GM12891 (cell line): Measurements from ENCODE around the gene NCMAP.

ENCODE experiments used
- DNase-seq: peaks from one replicate; pipeline ENCODE4 v3.0.0; 2011; ENCODE audit warnings: low spot score; ENCODE audit not compliant: insufficient read length
- FAIRE-seq: peaks from 2 replicates; lab custom pipeline; 2011; peaks lifted over from hg19 to GRCh38; lab: Jason Lieb, UNC
- PAX5 ChIP-seq: IDR thresholded peaks from 2 replicates; pipeline ENCODE4 v1.6.1; 2011; ENCODE audit warnings: low read length, moderate library complexity, mild to moderate bottlenecking; ENCODE audit not compliant: insufficient read depth, severe bottlenecking
- POLR2A ChIP-seq: IDR thresholded peaks from 2 replicates; pipeline ENCODE4 v1.6.1; 2011; ENCODE audit warnings: low read depth, low read length, control low read depth
- POLR2AphosphoS5 ChIP-seq: IDR thresholded peaks from 2 replicates; pipeline ENCODE4 v1.6.1; 2011; ENCODE audit warnings: low read depth, low read length, control low read depth
- POU2F2 ChIP-seq: IDR thresholded peaks from 2 replicates; pipeline ENCODE4 v1.6.1; 2011; ENCODE audit warnings: low read depth, mild to moderate bottlenecking, control low read depth, low read length, moderate library complexity
- SPI1 ChIP-seq: IDR thresholded peaks from 2 replicates; pipeline ENCODE4 v1.6.1; 2011; ENCODE audit warnings: low read depth, low read length, control low read depth
- TAF1 ChIP-seq: IDR thresholded peaks from 2 replicates; pipeline ENCODE4 v1.6.1; 2011; ENCODE audit warnings: low read depth, low read length, control low read depth

NCMAP gene

GRCh38 chr1:24620678-24621077 lies 64.8 kb downstream of the NCMAP start:
- no peak for FAIRE-seq
- TF ChIP-seq POLR2AphosphoS5 (no peak), POLR2A (no peak), PAX5 (no peak), SPI1 (no peak), POU2F2 (no peak), TAF1 (no peak)
- DNase-seq = no peak

DNA sequence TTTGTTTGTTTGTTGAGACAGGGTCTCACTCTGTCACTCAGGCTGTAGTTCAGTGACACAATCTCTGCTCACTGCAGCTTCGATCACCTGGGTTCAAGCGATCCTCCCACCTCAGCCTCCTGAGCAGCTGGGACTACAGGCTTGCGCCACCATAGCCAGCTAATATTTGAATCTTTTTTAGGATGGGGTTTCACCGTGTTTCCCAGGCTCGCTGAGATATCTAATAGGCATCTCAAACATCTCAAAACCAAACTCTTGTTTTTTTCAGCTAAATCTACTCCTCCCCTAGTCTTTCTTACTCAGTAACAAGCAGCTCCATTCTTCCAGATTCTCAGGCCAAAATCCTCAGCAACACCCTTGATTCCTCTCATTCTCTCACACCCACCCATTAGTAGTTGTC lies 65.2 kb downstream of the NCMAP start:
- FAIRE-seq = no peak
- DNase-seq = no peak
- no peak for TF ChIP-seq PAX5
- no peak for TF ChIP-seq POU2F2
- TF ChIP-seq TAF1 = no peak
- no peak for TF ChIP-seq POLR2AphosphoS5
- TF ChIP-seq SPI1 = no peak
- no peak for TF ChIP-seq POLR2A

- FAIRE-seq (no peak), DNase-seq (no peak)
- no peak for TF ChIP-seq POU2F2
- no peak for TF ChIP-seq PAX5
- TF ChIP-seq POLR2AphosphoS5 = no peak
- no peak for TF ChIP-seq POLR2A
- TF ChIP-seq SPI1 = no peak
- TF ChIP-seq TAF1 = no peak
These were observed 66.3 kb downstream of the NCMAP start for GRCh38 chr1:24622218-24622617.

DNA sequence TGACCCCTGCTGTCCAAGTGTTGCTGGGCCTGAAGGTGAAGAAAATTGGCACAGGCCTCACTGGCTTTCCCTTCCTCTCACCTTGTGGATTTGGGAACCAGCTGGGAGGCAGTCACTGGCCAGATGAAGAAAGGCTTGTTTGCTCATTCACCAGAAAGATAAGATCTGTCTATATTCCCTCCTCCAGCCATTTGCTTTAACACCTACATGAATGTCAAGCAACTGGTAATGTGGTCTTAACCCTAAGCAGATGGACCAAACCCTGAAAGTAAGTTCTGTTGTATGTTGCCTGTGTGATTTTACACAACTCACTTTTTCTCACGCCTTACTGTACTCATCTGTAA lies 76.9 kb downstream of the NCMAP start:
- FAIRE-seq (no peak), DNase-seq (no peak)
- TF ChIP-seq SPI1 = no peak
- no peak for TF ChIP-seq PAX5
- TF ChIP-seq TAF1 = no peak
- TF ChIP-seq POLR2A = no peak
- TF ChIP-seq POU2F2 = no peak
- no peak for TF ChIP-seq POLR2AphosphoS5

GRCh38 chr1:24635195-24635843 lies 79.4 kb downstream of the NCMAP start:
- TF ChIP-seq POLR2AphosphoS5 = no peak
- TF ChIP-seq POLR2A = no peak
- no peak for TF ChIP-seq SPI1
- DNase-seq = peak; percentile 35
- peak; percentile 70 for FAIRE-seq

- DNase-seq (no peak), FAIRE-seq (no peak)
- TF ChIP-seq POU2F2 (no peak), SPI1 (no peak), TAF1 (no peak), PAX5 (no peak), POLR2AphosphoS5 (no peak), POLR2A (no peak)
These were observed 80.9 kb downstream of the NCMAP start for GRCh38 chr1:24636661-24637357.

DNA sequence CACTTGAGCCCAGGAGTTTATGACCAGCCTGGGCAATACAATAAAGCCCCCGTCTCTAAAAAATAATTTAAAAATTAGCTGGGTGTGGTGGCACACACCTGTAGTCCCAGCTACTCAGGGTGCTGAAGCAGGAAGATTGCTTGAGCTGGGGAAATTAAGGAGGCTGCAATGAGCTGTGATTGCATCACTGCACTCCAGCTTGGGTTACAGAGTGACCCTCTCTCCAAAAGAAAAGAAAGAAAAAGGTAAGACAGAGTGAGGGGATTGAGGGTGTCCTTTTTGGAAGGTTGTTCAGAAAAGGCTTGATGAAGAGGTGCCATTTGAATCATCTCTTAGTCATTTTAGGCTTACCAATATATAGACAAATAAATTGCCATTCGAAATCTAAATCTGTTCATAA lies 83.2 kb downstream of the NCMAP start:
- FAIRE-seq = no peak
- TF ChIP-seq TAF1 = no peak
- no peak for DNase-seq

- FAIRE-seq = no peak
- no peak for DNase-seq
- TF ChIP-seq SPI1 (no peak), POLR2AphosphoS5 (no peak), TAF1 (no peak), PAX5 (no peak), POLR2A (no peak), POU2F2 (no peak)
These were observed 84.0 kb downstream of the NCMAP start for GRCh38 chr1:24639881-24640280.

DNA sequence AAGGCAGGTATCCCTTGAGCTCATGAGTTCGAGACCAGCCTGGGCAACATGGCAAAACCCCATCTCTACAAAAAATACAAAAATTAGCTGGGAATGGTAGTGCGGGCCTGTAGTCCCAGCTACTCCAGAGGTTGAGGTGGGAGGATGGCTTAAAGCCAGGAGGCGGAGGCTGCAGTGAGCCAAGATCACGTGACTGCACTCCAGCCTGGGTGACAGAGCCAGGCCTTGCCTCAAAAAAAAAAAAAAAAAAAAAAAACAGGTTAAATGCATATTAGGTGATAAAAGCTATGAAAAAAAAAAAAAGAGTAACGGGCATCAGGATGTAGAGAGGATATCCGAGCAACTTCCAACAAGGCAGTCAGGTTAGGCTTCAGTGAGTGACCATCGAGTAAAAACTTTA lies 84.4 kb downstream of the NCMAP start:
- no peak for DNase-seq
- no peak for TF ChIP-seq POLR2AphosphoS5
- no peak for TF ChIP-seq POU2F2
- no peak for TF ChIP-seq SPI1
- no peak for TF ChIP-seq TAF1
- TF ChIP-seq POLR2A = no peak
- no peak for TF ChIP-seq PAX5
- FAIRE-seq = no peak

DNA sequence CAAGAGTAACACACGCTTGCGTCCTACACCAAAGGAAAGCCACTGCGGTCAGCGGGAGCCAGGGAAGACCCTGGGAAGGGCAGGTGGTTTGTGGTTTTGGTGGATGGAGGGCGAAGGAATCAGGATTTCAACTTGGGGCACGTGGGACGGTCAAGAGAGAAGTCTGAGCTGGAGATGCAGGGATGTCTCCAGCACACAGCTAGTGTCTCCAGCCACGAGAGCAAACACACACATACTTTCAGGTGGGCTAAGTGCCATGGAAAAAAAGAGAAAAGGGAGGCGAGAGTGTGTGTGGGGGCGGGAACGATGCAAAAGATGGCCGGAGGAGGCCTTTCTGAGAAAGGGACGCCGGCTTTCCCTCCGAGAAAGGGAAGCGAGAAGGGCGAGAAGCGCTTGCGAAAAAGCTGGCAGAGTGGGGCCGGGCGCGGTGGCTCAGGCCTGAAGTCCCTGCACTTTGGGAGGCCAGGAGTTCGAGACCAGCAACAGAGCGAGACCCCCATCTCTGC lies 85.8 kb downstream of the NCMAP start:
- TF ChIP-seq SPI1 = 0 out of 2 replicates have a peak, but pooled peaks have one; percentile 34
- TF ChIP-seq TAF1 = no peak
- DNase-seq = no peak
- FAIRE-seq = peak; percentile 45
